Thyroid gland (tissue), 4 donors: ENCODE data around the gene TRIM37.

Experiments used
- POLR2A ChIP-seq, 2 donors: fragments of 450-650 bp; IDR thresholded peaks; one replicate each; pipeline ENCODE4 v1.6.1; 2017; ENCODE audit warnings: antibody characterized with exemption in 2 of 2, mild to moderate bottlenecking in 2 of 2, moderate library complexity in 1 of 2
- TF ChIP-seq, protein P1 (sequence below), 6 experiments: fragments of 200-600 bp in 3 of 6; fragments of 450-650 bp in 3 of 6; sonication (generic) in 3 of 6; IDR thresholded peaks; one replicate each; pipeline ENCODE4 v1.5.1; 2016 to 2019; ENCODE audit warnings: antibody characterized with exemption in 6 of 6, mild to moderate bottlenecking in 2 of 6, inconsistent platforms in 1 of 6, moderate library complexity in 1 of 6

DNA sequence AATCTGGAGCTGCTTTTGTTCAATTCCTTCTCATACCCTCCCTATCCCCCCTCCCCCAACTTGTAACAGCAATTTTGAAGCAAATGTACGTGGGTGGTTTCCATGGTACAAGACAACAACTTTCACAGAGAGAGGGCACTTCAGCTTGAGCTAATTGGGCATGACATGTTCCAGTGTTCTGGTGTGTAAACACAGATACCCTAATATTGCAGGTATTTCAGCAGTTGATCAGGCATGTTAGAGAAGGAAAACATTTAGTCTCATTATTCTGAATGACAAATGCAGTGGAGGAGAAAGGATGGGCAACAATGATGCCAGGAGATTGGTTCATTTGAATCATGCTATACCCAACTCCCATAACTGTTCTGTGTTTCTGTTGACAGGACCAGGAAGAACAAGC is 137.5 kb downstream of the TRIM37 start:
- TF ChIP-seq, protein P1, sequence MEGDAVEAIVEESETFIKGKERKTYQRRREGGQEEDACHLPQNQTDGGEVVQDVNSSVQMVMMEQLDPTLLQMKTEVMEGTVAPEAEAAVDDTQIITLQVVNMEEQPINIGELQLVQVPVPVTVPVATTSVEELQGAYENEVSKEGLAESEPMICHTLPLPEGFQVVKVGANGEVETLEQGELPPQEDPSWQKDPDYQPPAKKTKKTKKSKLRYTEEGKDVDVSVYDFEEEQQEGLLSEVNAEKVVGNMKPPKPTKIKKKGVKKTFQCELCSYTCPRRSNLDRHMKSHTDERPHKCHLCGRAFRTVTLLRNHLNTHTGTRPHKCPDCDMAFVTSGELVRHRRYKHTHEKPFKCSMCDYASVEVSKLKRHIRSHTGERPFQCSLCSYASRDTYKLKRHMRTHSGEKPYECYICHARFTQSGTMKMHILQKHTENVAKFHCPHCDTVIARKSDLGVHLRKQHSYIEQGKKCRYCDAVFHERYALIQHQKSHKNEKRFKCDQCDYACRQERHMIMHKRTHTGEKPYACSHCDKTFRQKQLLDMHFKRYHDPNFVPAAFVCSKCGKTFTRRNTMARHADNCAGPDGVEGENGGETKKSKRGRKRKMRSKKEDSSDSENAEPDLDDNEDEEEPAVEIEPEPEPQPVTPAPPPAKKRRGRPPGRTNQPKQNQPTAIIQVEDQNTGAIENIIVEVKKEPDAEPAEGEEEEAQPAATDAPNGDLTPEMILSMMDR (IDR thresholded peaks at IDR 0.05): no peak
- no peak for TF ChIP-seq POLR2A (IDR thresholded peaks at IDR 0.05)
